A549 (cell line): ENCODE data around the gene CARD8. TPM values are rescaled to one million over a fixed set of nuclear protein-coding genes. Genes with fewer than 3 reads are reported as not detected.

ENCODE experiments used
- ATAC-seq, 2 experiments: fragments of 200-7000 bp in 1 of 2; fragments of >200 bp in 1 of 2; cut with Nextera tagmentation in 1 of 2; cut with Tn5 transposase in 1 of 2; 3 replicates each; pipeline versions ENCODE4 v1.8.0 to v1.9.1; 2018 to 2020; ENCODE audit warnings: mild to moderate bottlenecking in 1 of 2, moderate library complexity in 1 of 2
- CTCF ChIA-PET: fragments of 300-600 bp; sonication (Branson Sonifier 250); formaldehyde crosslinking; extraction: SDS; loops from one replicate; lab custom pipeline; 2021; ENCODE audit warnings: antibody characterized with exemption, inconsistent platforms; lab: Yijun Ruan, JAX
- POLR2A ChIA-PET: fragments of 350-600 bp; formaldehyde crosslinking; extraction: SDS; loops from one replicate; lab custom pipeline; 2021; ENCODE audit warnings: antibody characterized with exemption, inconsistent platforms; lab: Yijun Ruan, JAX
- DNase-seq, 2 experiments: peaks; one replicate each; pipeline versions ENCODE4 v3.0.0 to v3.0.0-alpha.2; 2011 to 2016; ENCODE audit warnings: low read depth in 1 of 2, low spot score in 1 of 2
- FAIRE-seq: peaks from 2 replicates; lab custom pipeline; 2011; peaks lifted over from hg19 to GRCh38; lab: Jason Lieb, UNC
- H3K27ac ChIP-seq, 2 experiments: fragments of >200 bp; sonication (Bioruptor Twin); formaldehyde crosslinking; 3 replicates each; pipeline ENCODE4 v1.5.1; 2016 to 2017
- H3K4me1 ChIP-seq: fragments of >200 bp; sonication (Bioruptor Twin); formaldehyde crosslinking; 3 replicates; pipeline ENCODE4 v1.6.1; 2016
- H3K4me2 ChIP-seq: fragments of >200 bp; sonication (Bioruptor Twin); formaldehyde crosslinking; 3 replicates; pipeline ENCODE4 v1.6.1; 2016
- H3K4me3 ChIP-seq: fragments of >200 bp; sonication (Bioruptor Twin); formaldehyde crosslinking; 3 replicates; pipeline ENCODE4 v1.5.1; 2016
- H3K9me3 ChIP-seq: fragments of >200 bp; sonication (Bioruptor Twin); formaldehyde crosslinking; 3 replicates; pipeline ENCODE4 v1.6.1; 2016
- GATA3 ChIP-seq: IDR thresholded peaks from 2 replicates; pipeline ENCODE4 v1.6.1; 2012; ENCODE audit warnings: borderline replicate concordance
- JUN ChIP-seq, 2 experiments: fragments of >200 bp; sonication (Bioruptor Twin); formaldehyde crosslinking; IDR thresholded peaks; 2 replicates in 1 of 2; 3 replicates in 1 of 2; pipeline ENCODE4 v1.6.1; 2016 to 2017
- KDM1A ChIP-seq: fragments of 200-600 bp; sonication (generic); IDR thresholded peaks from 2 replicates; pipeline ENCODE4 v1.6.1; 2016; ENCODE audit warnings: low read depth, mild to moderate bottlenecking
- MAFK ChIP-seq: fragments of 450-650 bp; IDR thresholded peaks from 2 replicates; pipeline ENCODE4 v1.6.1; 2014; ENCODE audit not compliant: partially characterized antibody
- WGBS: methylation state at CpG from one replicate; pipeline ENCODE4 v1.1.6; 2017; ENCODE audit errors: missing lambda C conversion rate; 5-methylcytosine and 5-hydroxymethylcytosine counted together
- polyA plus RNA-seq, 4 experiments: library from polyadenylated mRNA; depleted of rRNA in 3 of 4; stranded (reverse); fragments of >200 nt; fragmentation: RNase III in 1 of 4; extraction: RNeasy Plus Mini Kit Qiagen cat#74134 plus additional on column Dnase treatment in 1 of 4; gene quantifications; 2 replicates in 3 of 4; 3 replicates in 1 of 4; pipeline ENCODE4 v1.2.3, GENCODE V29; 2011 to 2017
- TF ChIP-seq, protein P1 (sequence below): fragments of 250-450 bp; sonication (Bioruptor Pico); IDR thresholded peaks from 2 replicates; pipeline ENCODE4 v1.5.0; 2020; ENCODE audit warnings: low read depth, mild to moderate bottlenecking, moderate library complexity
- TF ChIP-seq, protein P2 (sequence below): fragments of >200 bp; sonication (Bioruptor Twin); formaldehyde crosslinking; IDR thresholded peaks from 3 replicates; pipeline ENCODE4 v1.5.1; 2016

The CARD8 gene
- polyA plus RNA-seq, 2 of the 4 experiments (the other 2 are of a cell fraction) = 27.5 to 34.7 TPM

DNA sequence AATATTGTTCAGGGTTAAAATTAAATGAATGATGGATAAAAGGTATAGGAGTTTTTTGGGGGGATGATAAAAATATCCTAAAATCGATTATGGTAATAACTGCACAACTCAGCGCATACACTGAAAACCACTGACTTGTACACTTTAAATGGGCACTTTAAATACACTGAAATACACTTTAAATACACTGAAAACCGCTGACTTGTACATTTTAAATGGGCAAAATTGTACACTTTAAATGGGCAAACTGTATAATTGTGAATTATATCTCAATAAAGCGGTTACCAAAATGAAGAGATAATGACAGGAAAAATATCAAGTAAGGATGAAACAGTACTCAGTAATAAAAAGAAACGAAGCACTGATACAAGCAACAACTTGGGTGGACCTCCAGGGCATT is 87.0 kb downstream of the CARD8 start:
- ChIA-PET CTCF (interaction anchor here (0.9 to 1.4 kb wide), 2 partner anchors 16 to 26 kb away, joined by 3 to 5 read pairs; no protein-coding TSS in a partner anchor), POLR2A (interaction anchor here (1.0 kb wide), 1 partner anchor 58 kb away, joined by 5 read pairs; the partner anchor contains the start of gene PLA2G4C)
- ATAC-seq (no peak), DNase-seq (no peak), FAIRE-seq (peak; percentile 13)
- Histone ChIP-seq H3K4me3 (no peak overlapping the region), H3K4me2 (peak overlapping the region; percentile 75), H3K4me1 (peaks cover 14% of the 10 kb centered on the region; the same call in 2 of the 3 replicates), H3K27ac (no peak overlapping the region), H3K9me3 (no peaks in the 10 kb centered on the region)
- TF ChIP-seq GATA3 (no peak), MAFK (peak; percentile 91)
- 88% methylated on average over 5 of the region's 5 CpGs for WGBS

DNA sequence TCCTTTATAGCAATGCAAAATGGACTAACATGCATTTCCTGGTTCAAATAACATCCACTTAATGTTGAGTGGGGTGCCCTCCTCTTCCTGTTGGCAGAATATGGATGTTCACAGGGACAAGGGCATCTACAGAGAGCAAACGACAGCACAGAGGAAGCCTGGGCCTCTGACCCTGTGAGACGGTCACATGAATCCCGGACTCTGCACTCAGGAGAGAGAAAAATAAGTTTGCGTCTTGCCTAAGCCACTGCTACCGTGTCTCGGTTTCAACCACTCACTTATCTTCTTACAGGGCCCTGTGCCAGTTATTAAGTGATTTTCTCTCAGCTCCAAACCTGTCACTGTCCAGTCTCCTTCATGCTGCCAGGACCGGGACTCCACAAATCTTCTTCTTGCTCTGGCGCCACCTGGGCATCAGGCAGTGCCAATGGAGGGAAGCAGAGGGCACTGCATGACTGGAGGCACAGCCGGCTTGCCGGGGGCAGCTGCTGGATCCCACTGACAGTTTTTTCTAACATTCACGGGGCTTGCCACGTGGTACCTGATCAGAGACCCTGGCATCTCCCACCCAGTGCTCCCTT is 97.4 kb downstream of the CARD8 start:
- Histone ChIP-seq H3K4me1 (peaks cover 4% of the 10 kb centered on the region; the same call in 2 of the 3 replicates), H3K27ac (no peak overlapping the region), H3K4me3 (no peak overlapping the region), H3K4me2 (no peak overlapping the region)
- ATAC-seq = peak; percentile 47 to 58; a peak in 2 of 6 replicates
- POLR2A ChIA-PET = interaction anchor here (0.6 kb wide), 1 partner anchor 11 kb away, joined by 3 read pairs; no protein-coding TSS in a partner anchor
- 90% methylated on average over 12 of the region's 12 CpGs for WGBS
- no peak for FAIRE-seq
- CTCF ChIA-PET = interaction anchor here (0.5 to 17.3 kb wide), 7 partner anchors 11 to 1522 kb away, joined by 3 to 281 read pairs (median 3); partner anchors contain the start of gene PLA2G4C
- no peak for DNase-seq
- TF ChIP-seq, protein P1, sequence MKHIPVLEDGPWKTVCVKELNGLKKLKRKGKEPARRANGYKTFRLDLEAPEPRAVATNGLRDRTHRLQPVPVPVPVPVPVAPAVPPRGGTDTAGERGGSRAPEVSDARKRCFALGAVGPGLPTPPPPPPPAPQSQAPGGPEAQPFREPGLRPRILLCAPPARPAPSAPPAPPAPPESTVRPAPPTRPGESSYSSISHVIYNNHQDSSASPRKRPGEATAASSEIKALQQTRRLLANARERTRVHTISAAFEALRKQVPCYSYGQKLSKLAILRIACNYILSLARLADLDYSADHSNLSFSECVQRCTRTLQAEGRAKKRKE (CRISPR knock-in tag) = no peak
- TF ChIP-seq KDM1A = no peak
- TF ChIP-seq, protein P2, sequence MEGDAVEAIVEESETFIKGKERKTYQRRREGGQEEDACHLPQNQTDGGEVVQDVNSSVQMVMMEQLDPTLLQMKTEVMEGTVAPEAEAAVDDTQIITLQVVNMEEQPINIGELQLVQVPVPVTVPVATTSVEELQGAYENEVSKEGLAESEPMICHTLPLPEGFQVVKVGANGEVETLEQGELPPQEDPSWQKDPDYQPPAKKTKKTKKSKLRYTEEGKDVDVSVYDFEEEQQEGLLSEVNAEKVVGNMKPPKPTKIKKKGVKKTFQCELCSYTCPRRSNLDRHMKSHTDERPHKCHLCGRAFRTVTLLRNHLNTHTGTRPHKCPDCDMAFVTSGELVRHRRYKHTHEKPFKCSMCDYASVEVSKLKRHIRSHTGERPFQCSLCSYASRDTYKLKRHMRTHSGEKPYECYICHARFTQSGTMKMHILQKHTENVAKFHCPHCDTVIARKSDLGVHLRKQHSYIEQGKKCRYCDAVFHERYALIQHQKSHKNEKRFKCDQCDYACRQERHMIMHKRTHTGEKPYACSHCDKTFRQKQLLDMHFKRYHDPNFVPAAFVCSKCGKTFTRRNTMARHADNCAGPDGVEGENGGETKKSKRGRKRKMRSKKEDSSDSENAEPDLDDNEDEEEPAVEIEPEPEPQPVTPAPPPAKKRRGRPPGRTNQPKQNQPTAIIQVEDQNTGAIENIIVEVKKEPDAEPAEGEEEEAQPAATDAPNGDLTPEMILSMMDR = peak; percentile 15; the same call in 1 of the 3 replicates
- TF ChIP-seq JUN (IDR thresholded peaks at IDR 0.05) = no peak
- TF ChIP-seq, all 56 proteins: peak for 1
- H3K9me3 ChIP-seq = no peaks in the 10 kb centered on the region

Other genes starting within 250 kb of the CARD8 start
- not detected in 2 replicates for gene CABP5, start 211.8 kb downstream of the CARD8 start, polyA plus RNA-seq (2011; rRNA removed)
- not detected in 3 replicates for gene CABP5, start 211.8 kb downstream of the CARD8 start, polyA plus RNA-seq (2017; fragmentation: RNase III; extraction: RNeasy Plus Mini Kit Qiagen cat#74134 plus additional on column Dnase treatment)
- 2.1 and 2.8 TPM in 2 replicates for gene PLA2G4C, start 145.1 kb downstream of the CARD8 start, polyA plus RNA-seq (2011; rRNA removed)
- 1.4 to 3.7 TPM (median 2.6 TPM) in 3 replicates for gene PLA2G4C, start 145.1 kb downstream of the CARD8 start, polyA plus RNA-seq (2017; fragmentation: RNase III; extraction: RNeasy Plus Mini Kit Qiagen cat#74134 plus additional on column Dnase treatment)
- 41.2 and 54.9 TPM in 2 replicates for gene LIG1, start 85.6 kb downstream of the CARD8 start, polyA plus RNA-seq (2011; rRNA removed)
- 88.8 to 106 TPM (median 101 TPM) in 3 replicates for gene LIG1, start 85.6 kb downstream of the CARD8 start, polyA plus RNA-seq (2017; fragmentation: RNase III; extraction: RNeasy Plus Mini Kit Qiagen cat#74134 plus additional on column Dnase treatment)
- 0.97 and 1.2 TPM in 2 replicates for gene ZSWIM9, start 85.2 kb downstream of the CARD8 start, polyA plus RNA-seq (2011; rRNA removed)
- 11.7 to 15.9 TPM (median 13.4 TPM) in 3 replicates for gene ZSWIM9, start 85.2 kb downstream of the CARD8 start, polyA plus RNA-seq (2017; fragmentation: RNase III; extraction: RNeasy Plus Mini Kit Qiagen cat#74134 plus additional on column Dnase treatment)
- 3.1 and 3.5 TPM in 2 replicates for gene ZNF114, start 14.2 kb upstream of the CARD8 start, polyA plus RNA-seq (2011; rRNA removed)
- gene ZNF114, start 14.2 kb upstream of the CARD8 start, polyA plus RNA-seq (2017; fragmentation: RNase III; extraction: RNeasy Plus Mini Kit Qiagen cat#74134 plus additional on column Dnase treatment) = 4.3 to 5.6 TPM (median 4.6 TPM) in 3 replicates
- 147 and 210 TPM in 2 replicates for gene EMP3, start 69.6 kb upstream of the CARD8 start, polyA plus RNA-seq (2011; rRNA removed)
- 564 to 580 TPM (median 566 TPM) in 3 replicates for gene EMP3, start 69.6 kb upstream of the CARD8 start, polyA plus RNA-seq (2017; fragmentation: RNase III; extraction: RNeasy Plus Mini Kit Qiagen cat#74134 plus additional on column Dnase treatment)
- gene TMEM143, start 108.0 kb upstream of the CARD8 start, polyA plus RNA-seq (2011; rRNA removed) = 7.4 and 7.6 TPM in 2 replicates
- gene TMEM143, start 108.0 kb upstream of the CARD8 start, polyA plus RNA-seq (2017; fragmentation: RNase III; extraction: RNeasy Plus Mini Kit Qiagen cat#74134 plus additional on column Dnase treatment) = 6.3 to 7.0 TPM (median 6.4 TPM) in 3 replicates
- gene SYNGR4, start 108.5 kb upstream of the CARD8 start, polyA plus RNA-seq (2011; rRNA removed) = 2.3 and 2.9 TPM in 2 replicates
- 2.5 to 4.4 TPM (median 2.9 TPM) in 3 replicates for gene SYNGR4, start 108.5 kb upstream of the CARD8 start, polyA plus RNA-seq (2017; fragmentation: RNase III; extraction: RNeasy Plus Mini Kit Qiagen cat#74134 plus additional on column Dnase treatment)
- 200 and 270 TPM in 2 replicates for gene KDELR1, start 135.6 kb upstream of the CARD8 start, polyA plus RNA-seq (2011; rRNA removed)
- 280 to 318 TPM (median 302 TPM) in 3 replicates for gene KDELR1, start 135.6 kb upstream of the CARD8 start, polyA plus RNA-seq (2017; fragmentation: RNase III; extraction: RNeasy Plus Mini Kit Qiagen cat#74134 plus additional on column Dnase treatment)
- gene GRIN2D, start 137.8 kb upstream of the CARD8 start, polyA plus RNA-seq (2011; rRNA removed) = 2.6 and 3.4 TPM in 2 replicates
- gene GRIN2D, start 137.8 kb upstream of the CARD8 start, polyA plus RNA-seq (2017; fragmentation: RNase III; extraction: RNeasy Plus Mini Kit Qiagen cat#74134 plus additional on column Dnase treatment) = 5.8 to 6.8 TPM (median 6.3 TPM) in 3 replicates
- gene GRWD1, start 190.1 kb upstream of the CARD8 start, polyA plus RNA-seq (2011; rRNA removed) = 40.0 and 48.1 TPM in 2 replicates
- 82.1 to 87.0 TPM (median 84.2 TPM) in 3 replicates for gene GRWD1, start 190.1 kb upstream of the CARD8 start, polyA plus RNA-seq (2017; fragmentation: RNase III; extraction: RNeasy Plus Mini Kit Qiagen cat#74134 plus additional on column Dnase treatment)
- gene KCNJ14, start 199.7 kb upstream of the CARD8 start, polyA plus RNA-seq (2011; rRNA removed) = 1.9 and 2.2 TPM in 2 replicates
- gene KCNJ14, start 199.7 kb upstream of the CARD8 start, polyA plus RNA-seq (2017; fragmentation: RNase III; extraction: RNeasy Plus Mini Kit Qiagen cat#74134 plus additional on column Dnase treatment) = 1.3 to 1.4 TPM (median 1.3 TPM) in 3 replicates
- gene CYTH2, start 213.5 kb upstream of the CARD8 start, polyA plus RNA-seq (2011; rRNA removed) = 33.4 and 36.9 TPM in 2 replicates
- gene CYTH2, start 213.5 kb upstream of the CARD8 start, polyA plus RNA-seq (2017; fragmentation: RNase III; extraction: RNeasy Plus Mini Kit Qiagen cat#74134 plus additional on column Dnase treatment) = 42.3 to 55.4 TPM (median 50.5 TPM) in 3 replicates